HG03175 (cell line): ENCODE data around the gene SMIM44.

ENCODE experiments used
- ATAC-seq: cut with Tn5 transposase; IDR thresholded peaks from one replicate; pipeline ENCODE4 v1.9.1; 2021; ENCODE audit warnings: mild to moderate bottlenecking, moderate library complexity; ENCODE audit not compliant: unreplicated experiment

SMIM44 gene

GRCh38 chr19:3478409-3479176, 4.6 kb downstream of the SMIM44 start:
- no peak for ATAC-seq

- ATAC-seq, result no peak
Measured at GRCh38 chr19:3477951-3478350, 5.3 kb downstream of the SMIM44 start.

- no peak for ATAC-seq
Measured at GRCh38 chr19:3477506-3477905, 5.7 kb downstream of the SMIM44 start.

- ATAC-seq, result no peak
Measured at GRCh38 chr19:3476830-3477229, 6.4 kb downstream of the SMIM44 start.

- no peak for ATAC-seq
Measured at GRCh38 chr19:3475449-3475848, 7.8 kb downstream of the SMIM44 start.

- no peak for ATAC-seq
Measured at GRCh38 chr19:3474614-3475013, 8.6 kb downstream of the SMIM44 start.

- ATAC-seq, result no peak
Measured at GRCh38 chr19:3474010-3474409, 9.2 kb downstream of the SMIM44 start.

- no peak for ATAC-seq
Measured at GRCh38 chr19:3471954-3472655, 11.1 kb downstream of the SMIM44 start.

- no peak for ATAC-seq
Measured at GRCh38 chr19:3470500-3471128, 12.6 kb downstream of the SMIM44 start.

GRCh38 chr19:3469638-3470499, 13.4 kb downstream of the SMIM44 start:
- ATAC-seq, result no peak

- ATAC-seq, result no peak
Measured at GRCh38 chr19:3468211-3468610, 15.0 kb downstream of the SMIM44 start.

GRCh38 chr19:3467437-3468198, 15.6 kb downstream of the SMIM44 start:
- no peak for ATAC-seq

GRCh38 chr19:3466635-3467034, 16.6 kb downstream of the SMIM44 start:
- ATAC-seq, result no peak

GRCh38 chr19:3465552-3465951, 17.7 kb downstream of the SMIM44 start:
- no peak for ATAC-seq

GRCh38 chr19:3464587-3465235, 18.5 kb downstream of the SMIM44 start:
- no peak for ATAC-seq

- no peak for ATAC-seq
Measured at GRCh38 chr19:3463714-3464586, 19.3 kb downstream of the SMIM44 start.

- no peak for ATAC-seq
Measured at GRCh38 chr19:3462991-3463713, 20.1 kb downstream of the SMIM44 start.

GRCh38 chr19:3459965-3460582, 23.2 kb downstream of the SMIM44 start:
- no peak for ATAC-seq
